ENCODE results near the gene KLHDC7A.

KLHDC7A gene

GRCh38 chr1:18463984-18464664 is 16.6 kb upstream of the KLHDC7A start:
- TF ChIP-seq CTCF (IDR thresholded peaks at IDR 0.05; ENCODE audit: insufficient read depth, low read depth, low read length, missing control alignments) = no peak
- no peak for DNase-seq (ENCODE audit: low read depth)
- H3K4me3 ChIP-seq (ENCODE audit: low read depth, low read length) = no peak overlapping the region

GRCh38 chr1:18464665-18465050 is 16.1 kb upstream of the KLHDC7A start:
- DNase-seq (ENCODE audit: low read depth) = no peak
- no peak overlapping the region for H3K4me3 ChIP-seq (ENCODE audit: low read depth, low read length)
- TF ChIP-seq CTCF (IDR thresholded peaks at IDR 0.05; ENCODE audit: insufficient read depth, low read depth, low read length, missing control alignments) = no peak

DNA sequence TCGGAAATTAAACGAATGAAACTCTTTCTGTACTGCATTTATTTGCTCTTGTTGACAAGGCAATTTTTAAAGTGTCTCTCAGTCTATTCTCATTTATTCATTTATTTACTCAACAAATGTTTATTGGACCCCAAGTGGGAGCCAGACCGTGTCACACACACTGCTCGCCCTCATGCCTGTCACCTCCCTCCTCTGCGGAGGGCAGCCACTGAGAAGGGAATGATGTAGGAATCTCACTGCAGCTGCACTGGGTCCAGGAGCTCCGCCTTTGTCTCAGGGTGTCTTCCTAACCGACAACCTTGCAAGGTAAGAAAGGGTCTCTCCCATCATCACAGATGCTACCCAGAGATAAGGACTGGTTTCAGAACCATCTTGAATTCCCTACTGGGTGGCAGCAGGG is 14.1 kb upstream of the KLHDC7A start:
- no peak for DNase-seq (ENCODE audit: low read depth)
- TF ChIP-seq CTCF (IDR thresholded peaks at IDR 0.05; ENCODE audit: insufficient read depth, low read depth, low read length, missing control alignments) = no peak
- no peak overlapping the region for H3K4me3 ChIP-seq (ENCODE audit: low read depth, low read length)

DNA sequence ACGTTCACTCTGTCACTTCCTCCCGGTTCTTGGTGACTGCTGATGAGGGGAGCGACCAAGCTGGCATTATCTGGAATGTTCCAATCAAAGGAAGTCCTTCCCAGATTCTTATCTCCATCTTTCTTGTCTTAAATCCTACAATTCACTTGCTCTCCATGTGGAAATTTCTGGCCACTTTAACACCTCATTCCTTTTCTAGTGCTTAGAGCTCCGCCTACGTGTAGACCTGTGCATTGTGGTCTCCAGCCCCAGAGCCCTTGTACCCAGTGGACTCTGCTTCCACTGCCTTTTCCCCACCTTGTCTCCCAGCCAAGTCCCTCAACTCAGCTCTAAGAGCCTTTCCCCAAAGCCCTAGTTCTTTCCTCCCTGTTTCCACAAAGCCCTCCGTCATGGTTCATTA is 12.2 kb upstream of the KLHDC7A start:
- DNase-seq (ENCODE audit: low read depth) = no peak
- H3K4me3 ChIP-seq (ENCODE audit: low read depth, low read length) = no peak overlapping the region
- TF ChIP-seq CTCF (IDR thresholded peaks at IDR 0.05; ENCODE audit: insufficient read depth, low read depth, low read length, missing control alignments) = no peak

GRCh38 chr1:18469514-18469913 is 11.2 kb upstream of the KLHDC7A start:
- no peak for DNase-seq (ENCODE audit: low read depth)
- H3K4me3 ChIP-seq (ENCODE audit: low read depth, low read length) = no peak overlapping the region
- no peak for TF ChIP-seq CTCF (IDR thresholded peaks at IDR 0.05; ENCODE audit: insufficient read depth, low read depth, low read length, missing control alignments)

GRCh38 chr1:18470671-18471355 is 9.9 kb upstream of the KLHDC7A start:
- no peak overlapping the region for H3K4me3 ChIP-seq (ENCODE audit: low read depth, low read length)
- DNase-seq (ENCODE audit: low read depth) = no peak
- TF ChIP-seq CTCF (IDR thresholded peaks at IDR 0.05; ENCODE audit: insufficient read depth, low read depth, low read length, missing control alignments) = no peak

Data from GM12865 (cell line).